Rectal smooth muscle tissue (tissue), 1 donor: ENCODE data around the gene RPS19.
"Not testable (repeated sequence)": the region's sequence is repeated elsewhere in the genome, so short reads cannot be mapped to it uniquely, and the experiment has no call there.

Experiments used
- H3K27ac ChIP-seq: one replicate; pipeline ENCODE4 v1.7.0; 2013; ENCODE audit warnings: low read depth, low read length, inconsistent platforms
- H3K27me3 ChIP-seq: one replicate; pipeline ENCODE4 v1.7.0; 2013; ENCODE audit warnings: low read length; ENCODE audit not compliant: control insufficient read depth, insufficient read depth
- H3K36me3 ChIP-seq: one replicate; pipeline ENCODE4 v1.7.0; 2013; ENCODE audit warnings: low read length; ENCODE audit not compliant: control insufficient read depth, insufficient read depth
- H3K4me1 ChIP-seq: one replicate; pipeline ENCODE4 v1.7.0; 2013; ENCODE audit warnings: low read length; ENCODE audit not compliant: control insufficient read depth, insufficient read depth
- H3K4me3 ChIP-seq: one replicate; pipeline ENCODE4 v1.7.0; 2013; ENCODE audit warnings: low read length
- H3K9ac ChIP-seq: one replicate; pipeline ENCODE4 v1.7.0; 2013; ENCODE audit warnings: low read length

The RPS19 gene

DNA sequence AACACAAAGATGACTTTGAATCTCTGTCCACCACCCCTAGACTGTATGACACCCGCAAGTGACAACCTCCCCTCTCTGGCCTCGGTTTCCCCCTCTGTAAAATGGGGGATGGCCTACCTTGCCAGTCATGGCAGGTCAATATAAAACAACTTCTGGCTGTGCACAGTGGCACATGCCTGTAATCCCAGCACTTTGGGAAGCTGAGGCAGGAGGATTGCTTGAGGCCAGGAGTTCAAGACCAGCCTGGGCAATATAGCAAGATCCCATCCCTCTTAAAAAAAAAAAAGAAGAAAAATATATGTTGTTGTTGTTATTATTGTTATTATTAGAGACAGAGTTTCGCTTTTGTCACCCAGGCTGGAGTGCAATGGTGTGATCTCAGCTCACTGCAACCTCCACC, 15.9 kb downstream of the RPS19 start:
- H3K27ac ChIP-seq, H3K4me1 ChIP-seq, H3K4me3 ChIP-seq, H3K27me3 ChIP-seq, H3K36me3 ChIP-seq, H3K9ac ChIP-seq: not testable (repeated sequence)

- H3K9ac ChIP-seq = peak within 1 kb of the TSS; percentile 56
- H3K4me3 ChIP-seq = peak within 1 kb of the TSS; percentile 29
- H3K36me3 ChIP-seq = no peaks in the 10 kb centered on the region
- H3K27me3 ChIP-seq = no peaks in the 10 kb centered on the region
- no peaks in the 10 kb centered on the region for H3K4me1 ChIP-seq
- H3K27ac ChIP-seq = no peak within 1 kb of the TSS
Observed at GRCh38 chr19:41876847-41877832, 17.1 kb downstream of the RPS19 start, which contains the start of gene CD79A. Gene CD79A, plus strand, starts transcription at chr19:41877279. Its CDS starts 26 bp downstream, at chr19:41877305.

- no peak overlapping the region for H3K27ac ChIP-seq
- peak overlapping the region; percentile 29 for H3K4me3 ChIP-seq
- no peaks in the 10 kb centered on the region for H3K36me3 ChIP-seq
- no peaks in the 10 kb centered on the region for H3K27me3 ChIP-seq
- no peaks in the 10 kb centered on the region for H3K4me1 ChIP-seq
- H3K9ac ChIP-seq = no peak overlapping the region
Observed at GRCh38 chr19:41877916-41878905, 18.2 kb downstream of the RPS19 start.

- H3K4me1 ChIP-seq = no peaks in the 10 kb centered on the region
- H3K9ac ChIP-seq = no peak overlapping the region
- H3K36me3 ChIP-seq = no peaks in the 10 kb centered on the region
- H3K27me3 ChIP-seq = no peaks in the 10 kb centered on the region
- H3K4me3 ChIP-seq = no peak overlapping the region
- H3K27ac ChIP-seq = no peak overlapping the region
Observed at GRCh38 chr19:41879080-41879479, 19.0 kb downstream of the RPS19 start.

DNA sequence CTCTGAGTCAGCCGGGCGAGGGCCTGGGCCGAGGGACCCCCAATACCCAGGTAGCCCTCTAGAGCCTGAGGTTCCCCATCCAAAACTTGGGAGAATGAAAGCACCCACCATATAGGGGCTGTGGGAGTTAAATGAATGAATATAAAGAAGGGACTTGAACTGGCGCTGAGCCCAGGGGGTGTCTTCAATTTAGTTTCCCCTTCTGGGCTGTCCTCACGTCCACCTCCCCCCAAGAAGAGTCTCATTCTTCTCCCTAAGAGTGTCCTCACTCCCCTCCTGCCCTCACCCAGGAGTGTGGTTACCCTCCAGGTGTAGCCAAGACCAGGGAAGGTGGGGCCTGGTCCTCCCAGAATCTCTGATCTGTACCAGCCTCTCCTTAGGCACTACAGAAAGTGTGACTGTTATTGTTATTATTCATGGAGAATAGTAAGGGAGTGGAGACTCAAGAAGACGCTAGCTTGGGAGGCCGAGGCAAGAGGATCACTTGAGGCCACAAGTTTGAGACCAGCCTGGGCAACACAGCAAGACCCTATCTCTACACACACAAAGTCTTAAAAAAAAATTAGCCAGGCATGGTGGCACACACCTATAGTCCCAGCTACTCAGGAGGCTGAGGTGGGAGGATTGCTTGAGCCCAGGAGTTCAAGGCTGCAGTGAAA, 19.7 kb downstream of the RPS19 start:
- no peaks in the 10 kb centered on the region for H3K36me3 ChIP-seq
- no peak overlapping the region for H3K27ac ChIP-seq
- H3K4me3 ChIP-seq = no peak overlapping the region
- H3K9ac ChIP-seq = no peak overlapping the region
- H3K4me1 ChIP-seq = no peaks in the 10 kb centered on the region
- no peaks in the 10 kb centered on the region for H3K27me3 ChIP-seq

DNA sequence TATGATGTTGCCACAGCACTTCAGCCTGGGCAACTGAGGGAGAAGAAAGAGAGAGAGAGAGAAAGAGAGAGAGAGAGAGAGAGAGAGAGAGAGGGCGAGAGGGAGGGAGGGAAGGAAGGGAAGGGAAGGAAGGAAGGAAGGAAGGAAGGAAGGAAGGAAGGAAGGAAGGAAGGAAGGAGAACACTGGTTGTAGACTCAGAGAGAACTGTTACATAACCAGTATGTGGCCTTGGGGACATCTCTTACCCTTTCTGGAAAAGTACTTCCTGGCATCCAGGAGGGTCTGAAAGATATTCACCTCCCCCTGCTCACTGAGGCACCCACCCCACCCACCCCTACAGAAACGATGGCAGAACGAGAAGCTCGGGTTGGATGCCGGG, 20.3 kb downstream of the RPS19 start:
- Histone ChIP-seq H3K4me1 (no peaks in the 10 kb centered on the region), H3K9ac (no peak overlapping the region)

DNA sequence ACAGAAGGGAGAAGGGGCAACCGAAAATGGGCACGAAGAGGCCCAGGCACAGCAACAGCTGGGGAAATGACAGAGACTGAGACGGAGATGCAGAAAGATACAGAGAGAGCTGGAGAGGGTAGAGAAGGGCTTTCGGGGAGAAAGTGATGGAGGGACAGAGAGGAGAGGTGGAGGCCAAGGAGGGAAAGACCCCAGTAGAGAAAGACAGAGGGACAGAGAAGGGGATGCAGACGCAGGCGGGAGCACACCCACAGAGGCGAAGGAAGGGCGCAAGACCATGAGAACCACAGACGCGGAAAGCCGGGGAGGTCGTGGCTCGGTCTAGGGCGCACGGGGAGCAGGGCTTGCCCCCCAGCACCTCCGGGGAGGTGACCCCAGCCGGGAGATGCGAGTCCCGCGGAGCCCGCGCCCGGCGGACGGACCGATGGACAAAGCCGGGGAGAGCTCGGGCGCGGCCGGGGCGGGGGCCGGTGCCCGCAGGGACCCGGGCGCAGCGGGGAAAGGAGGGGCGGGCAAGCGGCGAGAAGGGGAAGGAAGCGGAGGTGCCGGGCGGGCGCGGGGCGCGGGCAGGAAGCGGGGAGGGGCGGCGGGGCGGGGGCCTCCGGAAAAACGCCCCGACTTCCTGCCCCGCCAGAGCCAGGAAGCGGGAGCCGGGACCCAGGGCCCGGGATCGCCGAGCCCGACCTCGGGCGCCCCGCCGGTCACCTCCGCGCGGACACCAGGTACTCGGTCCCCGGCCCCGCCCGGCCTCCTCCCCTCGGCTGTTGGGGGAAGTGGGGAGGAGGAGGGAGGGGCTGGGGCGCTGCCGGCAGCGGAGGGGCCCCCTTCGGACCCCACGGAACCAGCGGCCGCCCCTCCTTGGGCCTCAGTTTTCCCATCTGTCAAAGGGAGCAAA, 22.8 kb downstream of the RPS19 start, which contains the start of gene ARHGEF1:
ARHGEF1 (plus strand) TSS at position 617 of the 895 bp plus-strand sequence. CDS start 4,899 bp downstream, outside the sequence.
- Histone ChIP-seq H3K9ac (peak within 1 kb of the TSS; percentile 29), H3K4me1 (no peaks in the 10 kb centered on the region), H3K36me3 (no peaks in the 10 kb centered on the region), H3K4me3 (peak within 1 kb of the TSS; percentile 79), H3K27ac (peak within 1 kb of the TSS; percentile 50), H3K27me3 (no peaks in the 10 kb centered on the region)

More for the DNA sequence above, 20.3 kb downstream of the RPS19 start:
- Histone ChIP-seq H3K27ac (no peak overlapping the region), H3K4me3 (no peak overlapping the region), H3K36me3 (no peaks in the 10 kb centered on the region), H3K27me3 (no peaks in the 10 kb centered on the region)

- Histone ChIP-seq H3K4me3 (peak overlapping the region; percentile 79), H3K36me3 (no peaks in the 10 kb centered on the region), H3K27ac (peak overlapping the region; percentile 50), H3K27me3 (no peaks in the 10 kb centered on the region), H3K9ac (peak overlapping the region; percentile 16), H3K4me1 (no peaks in the 10 kb centered on the region)
Observed at GRCh38 chr19:41883463-41883820, 23.4 kb downstream of the RPS19 start.

DNA sequence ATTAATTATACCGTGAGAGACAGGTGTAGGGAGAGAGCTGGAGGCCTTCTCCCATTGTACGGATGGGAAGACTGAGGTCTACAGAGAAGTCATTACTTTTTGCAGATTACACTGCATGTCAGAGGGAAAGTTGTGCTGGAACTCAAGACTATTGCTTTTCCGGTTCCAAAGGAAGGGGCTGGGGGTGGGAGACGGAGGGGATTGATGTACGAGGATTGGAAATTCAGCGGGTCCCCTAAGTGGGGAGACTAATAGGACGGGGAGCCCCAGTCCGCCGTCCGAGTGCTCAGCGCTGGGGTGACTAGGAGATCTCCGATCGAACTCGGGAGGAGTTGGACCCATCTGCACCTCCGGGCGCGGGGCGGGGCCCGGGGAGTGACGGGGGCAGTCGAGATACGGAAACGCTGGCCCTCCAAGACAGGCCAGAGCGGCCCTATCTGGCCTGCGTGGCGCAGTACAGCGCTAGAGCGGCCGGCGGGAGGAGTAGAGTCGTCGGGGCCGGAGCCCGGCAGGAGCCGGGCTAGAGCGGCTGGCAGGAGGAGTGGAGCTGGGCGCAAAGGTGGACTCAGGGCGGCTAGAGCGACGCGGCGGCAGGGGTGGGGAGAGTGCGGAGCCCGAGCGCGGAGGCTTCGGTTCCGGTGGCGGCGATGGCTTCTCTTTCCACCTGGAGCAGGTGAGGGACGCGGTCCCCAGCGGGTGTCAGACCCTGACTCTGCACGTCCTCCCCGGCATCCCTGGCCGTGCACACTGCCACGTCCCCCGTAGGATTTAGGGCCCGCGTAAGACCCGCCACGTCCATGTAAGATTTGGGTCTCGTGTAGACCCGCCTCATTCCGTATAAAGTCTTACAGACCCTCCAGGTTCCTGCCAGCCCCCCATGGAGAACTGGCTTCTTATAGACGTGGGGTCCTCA, 24.0 kb downstream of the RPS19 start:
- Histone ChIP-seq H3K36me3 (no peaks in the 10 kb centered on the region), H3K4me3 (peak overlapping the region; percentile 79), H3K27ac (peak overlapping the region; percentile 50), H3K4me1 (no peaks in the 10 kb centered on the region), H3K27me3 (no peaks in the 10 kb centered on the region), H3K9ac (peak overlapping the region; percentile 34)

- Histone ChIP-seq H3K9ac (peak overlapping the region; percentile 16), H3K27me3 (no peaks in the 10 kb centered on the region), H3K4me1 (no peaks in the 10 kb centered on the region), H3K36me3 (peaks cover 3% of the 10 kb centered on the region), H3K27ac (no peak overlapping the region), H3K4me3 (no peak overlapping the region)
Observed at GRCh38 chr19:41886761-41887710, 27.0 kb downstream of the RPS19 start.
